Ectodermal cell (in vitro differentiated cells): ENCODE data around the gene STARD9.

ENCODE experiments used
- H3K27ac ChIP-seq: 2 replicates; pipeline ENCODE4 v1.7.0; 2013; ENCODE audit warnings: mild to moderate bottlenecking, low read depth, low read length; ENCODE audit not compliant: insufficient read depth, poor library complexity, severe bottlenecking
- H3K27me3 ChIP-seq: 2 replicates; pipeline ENCODE4 v1.7.0; 2013; ENCODE audit warnings: mild to moderate bottlenecking, low read length; ENCODE audit not compliant: insufficient read depth, control insufficient read depth, poor library complexity, severe bottlenecking
- H3K36me3 ChIP-seq: one replicate; pipeline ENCODE4 v1.7.0; 2013; ENCODE audit warnings: low read length; ENCODE audit not compliant: control insufficient read depth, insufficient read depth
- H3K4me1 ChIP-seq: one replicate; pipeline ENCODE4 v1.7.0; 2013; ENCODE audit warnings: low read length; ENCODE audit not compliant: control insufficient read depth, insufficient read depth
- H3K4me3 ChIP-seq: 2 replicates; pipeline ENCODE4 v1.7.0; 2013; ENCODE audit warnings: low read depth, low read length, control low read depth; ENCODE audit not compliant: insufficient read depth
- H3K9me3 ChIP-seq: 2 replicates; pipeline ENCODE4 v1.7.0; 2013; ENCODE audit warnings: mild to moderate bottlenecking, low read length, moderate library complexity; ENCODE audit not compliant: control insufficient read depth
- WGBS, 2 experiments: methylation state at CpG; one replicate each; pipeline ENCODE4 v1.1.7; 2013; ENCODE audit warnings: missing lambda C conversion rate in 2 of 2; 5-methylcytosine and 5-hydroxymethylcytosine counted together

Gene STARD9

DNA sequence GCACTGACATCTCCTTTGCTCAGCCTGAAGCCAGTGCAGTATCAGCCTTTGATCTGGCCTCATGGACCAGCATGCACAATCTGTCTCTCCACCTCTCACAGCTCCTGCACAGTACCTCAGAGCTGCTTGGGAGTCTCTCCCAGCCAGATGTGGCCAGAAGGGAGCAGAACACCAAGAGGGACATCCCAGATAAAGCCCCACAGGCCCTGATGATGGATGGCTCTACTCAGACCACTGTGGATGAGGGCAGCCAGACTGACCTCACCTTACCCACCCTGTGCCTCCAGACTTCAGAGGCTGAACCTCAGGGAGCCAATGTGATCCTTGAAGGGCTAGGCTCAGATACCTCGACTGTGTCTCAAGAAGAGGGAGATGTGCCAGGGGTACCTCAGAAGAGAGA lies 117.1 kb downstream of the STARD9 start:
- 85 to 91% methylated on average over 1 of the region's 1 CpG for WGBS, 2 experiments
- no peaks in the 10 kb centered on the region for H3K27me3 ChIP-seq
- H3K27ac ChIP-seq = no peak overlapping the region
- H3K36me3 ChIP-seq = peaks cover 10% of the 10 kb centered on the region
- H3K4me1 ChIP-seq = no peaks in the 10 kb centered on the region
- no peaks in the 10 kb centered on the region for H3K9me3 ChIP-seq
- H3K4me3 ChIP-seq = no peak overlapping the region

DNA sequence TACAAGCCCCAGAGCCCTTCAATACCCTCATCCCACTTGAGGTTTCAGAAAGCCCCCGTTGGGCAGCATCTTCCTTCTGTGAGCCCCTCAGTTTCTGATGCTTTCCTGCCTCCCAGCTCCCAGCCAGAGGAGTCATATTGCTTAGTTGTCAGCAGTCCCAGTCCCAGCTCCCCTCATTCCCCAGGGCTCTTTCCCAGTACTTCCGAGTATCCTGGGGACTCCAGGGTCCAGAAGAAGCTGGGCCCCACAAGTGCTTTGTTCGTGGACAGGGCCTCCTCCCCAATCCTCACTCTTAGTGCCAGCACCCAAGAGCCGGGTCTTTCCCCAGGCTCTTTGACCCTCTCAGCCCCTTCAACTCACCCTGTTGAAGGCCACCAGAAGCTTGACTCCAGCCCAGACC lies 117.6 kb downstream of the STARD9 start:
- 95% methylated on average over 4 of the region's 4 CpGs for WGBS, 2 experiments
- no peak overlapping the region for H3K4me3 ChIP-seq
- H3K27ac ChIP-seq = no peak overlapping the region
- H3K9me3 ChIP-seq = no peaks in the 10 kb centered on the region
- no peaks in the 10 kb centered on the region for H3K27me3 ChIP-seq
- H3K36me3 ChIP-seq = peaks cover 5% of the 10 kb centered on the region
- H3K4me1 ChIP-seq = no peaks in the 10 kb centered on the region

DNA sequence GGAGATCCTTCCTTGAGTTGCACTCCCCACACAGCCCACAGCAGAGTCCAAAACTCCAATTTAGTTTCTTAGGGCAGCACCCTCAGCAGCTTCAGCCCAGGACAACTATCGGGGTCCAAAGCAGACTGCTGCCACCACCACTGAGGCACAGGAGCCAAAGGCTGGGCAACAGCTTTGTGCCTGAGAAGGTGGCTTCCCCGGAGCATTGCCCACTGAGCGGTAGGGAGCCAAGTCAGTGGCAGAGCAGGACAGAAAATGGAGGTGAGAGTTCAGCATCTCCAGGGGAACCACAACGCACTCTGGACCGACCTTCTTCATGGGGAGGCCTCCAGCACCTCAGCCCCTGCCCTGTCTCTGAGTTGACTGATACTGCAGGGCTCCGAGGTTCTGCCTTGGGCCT lies 118.1 kb downstream of the STARD9 start:
- H3K27ac ChIP-seq = no peak overlapping the region
- H3K36me3 ChIP-seq = peaks cover 5% of the 10 kb centered on the region
- H3K27me3 ChIP-seq = no peaks in the 10 kb centered on the region
- WGBS, 2 experiments = 94 to 95% methylated on average over 6 of the region's 6 CpGs
- no peaks in the 10 kb centered on the region for H3K4me1 ChIP-seq
- H3K9me3 ChIP-seq = no peaks in the 10 kb centered on the region
- H3K4me3 ChIP-seq = no peak overlapping the region

DNA sequence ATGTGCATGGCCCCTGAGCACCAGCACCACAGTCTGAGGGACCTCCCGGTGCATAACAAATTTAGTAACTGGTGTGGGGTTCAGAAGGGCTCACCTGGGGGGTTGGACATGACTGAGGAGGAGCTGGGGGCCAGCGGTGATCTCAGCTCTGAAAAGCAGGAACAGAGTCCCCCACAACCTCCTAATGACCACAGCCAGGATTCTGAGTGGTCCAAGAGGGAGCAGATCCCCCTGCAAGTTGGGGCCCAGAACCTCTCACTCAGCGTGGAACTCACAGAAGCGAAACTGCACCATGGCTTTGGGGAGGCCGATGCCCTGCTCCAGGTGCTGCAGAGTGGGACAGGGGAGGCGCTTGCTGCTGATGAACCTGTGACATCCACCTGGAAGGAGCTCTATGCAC lies 118.5 kb downstream of the STARD9 start:
- Histone ChIP-seq H3K27me3 (no peaks in the 10 kb centered on the region), H3K9me3 (no peaks in the 10 kb centered on the region), H3K36me3 (peaks cover 5% of the 10 kb centered on the region), H3K4me3 (no peak overlapping the region), H3K27ac (no peak overlapping the region), H3K4me1 (no peaks in the 10 kb centered on the region)
- WGBS, 2 experiments = 94 to 96% methylated on average over 6 of the region's 6 CpGs

DNA sequence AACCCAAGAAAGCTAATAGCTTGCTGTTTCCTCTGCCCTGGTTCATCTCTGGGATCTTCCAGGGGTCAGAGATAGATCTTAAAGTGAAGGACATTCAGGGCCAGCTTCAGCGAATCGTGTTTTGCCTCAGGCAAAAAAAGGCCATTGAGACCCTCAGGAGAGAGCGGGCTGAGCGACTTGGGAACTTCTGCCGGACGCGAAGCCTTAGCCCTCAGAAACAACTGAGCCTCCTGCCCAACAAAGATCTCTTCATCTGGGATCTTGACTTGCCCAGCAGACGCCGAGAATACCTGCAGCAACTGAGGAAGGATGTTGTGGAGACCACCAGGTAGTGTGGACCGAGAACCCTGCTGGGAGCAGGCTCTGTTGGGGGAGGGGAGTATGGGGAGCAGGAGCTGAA lies 119.0 kb downstream of the STARD9 start:
- H3K27me3 ChIP-seq = no peaks in the 10 kb centered on the region
- no peaks in the 10 kb centered on the region for H3K4me1 ChIP-seq
- WGBS, 2 experiments = 93 to 95% methylated on average over 10 of the region's 10 CpGs
- no peaks in the 10 kb centered on the region for H3K9me3 ChIP-seq
- peaks cover 5% of the 10 kb centered on the region for H3K36me3 ChIP-seq
- H3K4me3 ChIP-seq = no peak overlapping the region
- no peak overlapping the region for H3K27ac ChIP-seq

DNA sequence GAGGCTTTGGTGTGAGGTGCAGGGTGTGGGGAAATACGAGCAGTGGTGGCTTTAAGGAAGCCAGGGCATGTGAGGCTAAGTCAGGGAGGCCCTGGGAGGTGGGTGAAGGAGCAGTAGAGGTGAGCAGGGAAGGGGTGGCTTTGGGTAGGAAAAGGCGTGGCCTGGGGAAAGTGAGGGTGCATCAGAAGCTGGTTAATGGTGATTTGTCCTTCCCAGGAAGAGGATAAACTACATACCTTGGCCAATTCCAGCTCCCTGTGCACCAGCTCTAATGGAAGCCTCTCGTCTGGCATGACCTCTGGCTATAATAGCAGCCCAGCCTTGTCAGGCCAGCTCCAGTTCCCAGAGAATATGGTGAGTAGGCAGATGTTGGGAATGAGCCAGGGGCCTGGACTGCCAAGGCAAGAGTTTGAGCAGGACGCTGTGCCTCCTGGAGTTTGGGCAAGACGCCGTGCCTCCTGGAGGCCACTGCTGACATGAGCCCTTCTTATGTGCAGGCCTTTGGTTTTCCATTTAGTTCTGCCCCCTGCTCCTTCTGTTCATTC lies 120.2 kb downstream of the STARD9 start:
- Histone ChIP-seq H3K4me3 (no peak overlapping the region), H3K36me3 (peaks cover 9% of the 10 kb centered on the region), H3K27me3 (no peaks in the 10 kb centered on the region), H3K27ac (no peak overlapping the region), H3K9me3 (no peaks in the 10 kb centered on the region), H3K4me1 (no peaks in the 10 kb centered on the region)
- WGBS, 2 experiments = 94 to 95% methylated on average over 6 of the region's 6 CpGs

DNA sequence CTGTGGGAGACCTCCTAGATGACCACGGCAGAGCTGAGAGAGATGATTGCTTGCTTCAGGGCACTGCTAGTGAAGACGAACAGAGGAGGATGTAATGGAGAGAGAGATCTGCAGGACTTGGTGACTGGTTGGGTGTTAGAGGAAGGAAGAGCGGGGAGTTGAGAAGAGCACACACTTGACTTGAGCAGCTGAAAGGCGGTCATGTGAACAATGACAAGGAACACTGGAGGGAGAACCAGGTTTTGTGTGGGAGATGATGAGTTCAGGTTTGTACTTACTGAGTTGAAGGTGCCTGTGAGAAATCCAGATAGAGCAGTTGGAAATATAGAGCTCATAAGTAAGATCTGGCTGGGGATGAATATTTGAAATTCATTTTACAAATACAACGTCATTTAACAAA lies 121.2 kb downstream of the STARD9 start:
- 94 to 95% methylated on average over 5 of the region's 5 CpGs for WGBS, 2 experiments
- Histone ChIP-seq H3K27me3 (no peaks in the 10 kb centered on the region), H3K27ac (no peak overlapping the region), H3K4me1 (no peaks in the 10 kb centered on the region), H3K4me3 (no peak overlapping the region), H3K9me3 (no peaks in the 10 kb centered on the region), H3K36me3 (peaks cover 9% of the 10 kb centered on the region)

DNA sequence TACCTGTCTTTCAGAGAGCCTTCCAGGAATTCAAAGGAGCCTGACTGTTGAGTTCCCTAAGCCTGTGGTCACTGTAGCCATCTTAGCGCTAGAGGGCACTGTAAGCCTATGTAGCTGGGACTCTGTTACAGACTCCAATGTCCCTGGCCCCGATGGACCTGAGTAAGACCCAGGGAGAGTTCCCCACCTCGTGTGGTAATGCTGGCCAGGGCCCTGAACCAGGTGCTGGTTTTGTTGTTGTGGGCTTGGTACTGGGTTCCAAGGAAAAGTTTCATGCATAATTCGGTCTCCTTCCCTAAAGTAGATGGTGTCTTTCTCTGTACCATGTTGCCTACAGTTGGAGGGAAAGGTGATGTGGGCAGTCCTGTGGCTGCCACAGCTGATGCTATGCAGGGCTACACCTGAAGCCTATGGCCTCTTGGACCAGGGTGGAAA lies 129.1 kb downstream of the STARD9 start:
- no peaks in the 10 kb centered on the region for H3K9me3 ChIP-seq
- H3K4me1 ChIP-seq = no peaks in the 10 kb centered on the region
- H3K4me3 ChIP-seq = no peak overlapping the region
- WGBS, 2 experiments = 56 to 57% methylated on average over 4 of the region's 4 CpGs
- no peak overlapping the region for H3K27ac ChIP-seq
- H3K27me3 ChIP-seq = no peaks in the 10 kb centered on the region
- H3K36me3 ChIP-seq = peaks cover 5% of the 10 kb centered on the region

DNA sequence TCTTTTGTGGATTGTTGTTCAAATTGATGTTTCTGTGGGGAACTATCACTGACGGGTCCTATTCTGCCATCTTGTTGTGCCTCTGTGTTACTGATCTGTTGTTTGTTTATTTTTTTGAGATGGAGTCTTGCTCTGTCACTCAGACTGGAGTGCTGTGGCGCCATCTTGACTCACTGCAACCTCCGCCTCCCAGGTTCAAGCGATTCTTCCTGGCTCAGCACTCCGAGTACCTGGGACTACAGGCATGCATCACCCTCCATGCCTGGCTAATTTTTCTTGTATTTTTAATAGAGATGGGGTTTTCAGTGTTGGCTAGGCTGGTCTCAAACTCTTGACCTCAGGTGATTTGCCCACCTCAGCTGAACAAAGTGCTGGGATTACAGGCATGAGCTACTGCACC lies 129.9 kb downstream of the STARD9 start:
- no peaks in the 10 kb centered on the region for H3K27me3 ChIP-seq
- H3K9me3 ChIP-seq = no peaks in the 10 kb centered on the region
- H3K27ac ChIP-seq = no peak overlapping the region
- no peaks in the 10 kb centered on the region for H3K4me1 ChIP-seq
- H3K36me3 ChIP-seq = no peaks in the 10 kb centered on the region
- 94 to 95% methylated on average over 5 of the region's 5 CpGs for WGBS, 2 experiments
- no peak overlapping the region for H3K4me3 ChIP-seq

DNA sequence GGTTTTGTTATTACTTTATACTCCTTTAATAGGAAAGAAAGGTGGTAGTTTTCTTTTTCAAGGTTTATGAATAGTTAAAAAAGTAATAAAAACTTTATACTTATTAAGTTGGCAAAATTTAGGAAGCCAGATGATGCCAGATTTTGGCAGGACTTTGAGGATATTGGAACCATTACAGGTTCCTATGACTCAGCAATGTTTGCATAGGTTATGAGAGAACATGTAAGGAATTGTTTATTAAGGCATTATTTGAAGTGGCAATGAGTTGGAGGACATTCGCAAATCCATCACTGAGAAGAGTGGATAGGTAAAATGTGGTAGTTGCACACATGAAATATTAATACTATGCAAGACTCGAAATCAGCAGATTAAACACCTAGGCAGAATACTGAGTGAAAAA lies 131.7 kb downstream of the STARD9 start:
- WGBS, 2 experiments = 95 to 100% methylated on average over 2 of the region's 2 CpGs
- H3K4me1 ChIP-seq = no peaks in the 10 kb centered on the region
- no peak overlapping the region for H3K27ac ChIP-seq
- H3K9me3 ChIP-seq = no peaks in the 10 kb centered on the region
- H3K27me3 ChIP-seq = no peaks in the 10 kb centered on the region
- no peaks in the 10 kb centered on the region for H3K36me3 ChIP-seq
- H3K4me3 ChIP-seq = no peak overlapping the region
